HG02798 (cell line): ENCODE results near the gene ONECUT1.
"Not testable (repeated sequence)": the region's sequence is repeated elsewhere in the genome, so short reads cannot be mapped to it uniquely, and the experiment has no call there.

Experiments
- ATAC-seq: cut with Tn5 transposase; IDR thresholded peaks from one replicate; pipeline ENCODE4 v1.9.1; 2021; ENCODE audit warnings: mild to moderate bottlenecking; ENCODE audit not compliant: unreplicated experiment, poor library complexity

The ONECUT1 gene

DNA sequence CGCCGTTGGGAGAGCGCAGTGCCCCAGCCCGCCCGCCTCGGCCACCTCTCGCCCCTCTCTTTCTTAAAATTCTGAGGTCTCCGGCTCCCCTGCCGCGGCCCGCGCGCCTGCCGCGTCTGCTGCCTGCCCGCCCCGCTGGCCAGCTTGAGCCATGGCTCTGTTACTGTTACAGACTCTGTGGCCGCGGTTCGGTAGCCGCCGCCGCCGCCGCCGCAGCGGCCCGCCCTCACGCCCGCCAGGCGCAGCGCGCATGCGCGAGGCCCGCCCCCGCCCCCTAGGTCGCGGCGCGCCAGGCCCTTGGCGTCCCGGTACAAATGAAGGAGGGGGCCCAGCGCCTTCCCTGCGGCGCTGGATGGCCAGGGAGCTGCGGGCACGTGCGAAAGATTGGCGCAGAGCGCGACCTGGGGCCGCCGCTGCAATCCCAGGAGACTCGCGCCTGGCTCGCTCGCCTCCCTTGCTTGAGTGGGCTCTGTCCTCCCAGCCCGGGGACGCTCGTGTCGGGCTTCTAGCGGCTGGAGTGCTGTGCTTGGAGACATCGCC is at the start of gene ONECUT1:
ONECUT1 (minus strand) TSS at position 168 of the 540 bp plus-strand sequence. CDS start 452 bp downstream, outside the sequence.
- peak; percentile 83 for ATAC-seq

DNA sequence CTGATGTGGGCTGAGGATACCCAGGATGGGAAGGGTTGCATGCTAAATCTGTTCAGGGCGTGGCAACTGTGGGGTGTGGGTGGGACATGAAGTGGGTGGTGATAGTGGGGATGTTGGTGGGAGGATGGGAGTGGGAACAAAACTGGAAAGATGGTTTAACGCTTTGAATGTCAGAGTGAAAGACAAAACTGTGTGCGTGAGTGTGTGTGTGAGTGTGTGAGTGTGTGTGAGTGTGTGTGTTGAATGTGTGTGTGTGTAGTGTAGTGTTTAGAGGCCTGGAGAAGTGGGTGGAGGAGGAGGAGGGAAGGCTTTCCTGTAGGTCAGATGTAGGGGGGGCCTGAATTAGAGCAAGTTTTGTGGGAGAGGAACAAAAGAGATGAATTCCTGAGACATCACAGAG is 44.2 kb upstream of the ONECUT1 start:
- ATAC-seq = no peak

- not testable (repeated sequence) for ATAC-seq
Measured at GRCh38 chr15:52824169-52824942, 34.2 kb upstream of the ONECUT1 start.

DNA sequence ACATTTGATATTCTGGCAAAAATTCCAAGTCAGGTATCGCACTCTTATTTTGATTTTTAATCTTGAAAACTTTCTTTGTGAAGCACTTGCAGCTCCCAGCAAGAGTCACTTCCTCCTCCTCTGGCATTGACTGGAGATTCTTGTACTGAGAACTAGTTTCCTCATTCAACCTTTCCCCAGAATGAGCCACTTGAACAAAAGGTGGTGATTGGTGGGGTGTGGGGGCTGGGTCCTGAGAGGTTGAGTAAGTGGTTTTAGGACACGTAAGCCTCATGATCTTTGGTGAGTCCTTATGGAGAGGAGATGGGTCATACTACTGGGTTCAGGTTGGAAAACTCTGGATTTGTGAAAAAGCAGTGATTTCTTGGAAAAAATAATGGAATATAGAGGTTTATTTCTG is 32.3 kb upstream of the ONECUT1 start:
- no peak for ATAC-seq

GRCh38 chr15:52819253-52819652 is 29.1 kb upstream of the ONECUT1 start:
- ATAC-seq = no peak

- not testable (repeated sequence) for ATAC-seq
Measured at GRCh38 chr15:52815899-52816298, 25.8 kb upstream of the ONECUT1 start.

DNA sequence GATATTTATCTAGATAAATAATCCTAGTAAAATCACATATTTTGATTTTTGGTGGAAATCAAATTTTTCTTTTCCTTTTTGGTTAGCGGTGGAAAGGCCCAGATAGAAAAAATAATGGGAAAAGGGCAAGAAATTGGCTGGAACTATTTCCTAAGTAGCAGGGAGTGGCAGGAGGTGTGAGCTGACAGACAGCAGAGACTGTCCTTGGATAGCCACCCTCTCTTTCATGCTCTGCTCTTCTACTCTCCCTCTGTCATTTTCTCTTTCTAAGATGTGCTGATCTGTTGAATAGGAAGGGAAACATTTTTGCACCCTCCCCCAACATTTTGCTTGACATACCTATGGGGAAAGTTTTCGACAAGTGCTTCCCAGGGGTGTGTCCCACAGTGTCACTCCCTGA is 18.9 kb upstream of the ONECUT1 start:
- ATAC-seq = no peak

GRCh38 chr15:52808441-52808840 is 18.3 kb upstream of the ONECUT1 start:
- no peak for ATAC-seq

DNA sequence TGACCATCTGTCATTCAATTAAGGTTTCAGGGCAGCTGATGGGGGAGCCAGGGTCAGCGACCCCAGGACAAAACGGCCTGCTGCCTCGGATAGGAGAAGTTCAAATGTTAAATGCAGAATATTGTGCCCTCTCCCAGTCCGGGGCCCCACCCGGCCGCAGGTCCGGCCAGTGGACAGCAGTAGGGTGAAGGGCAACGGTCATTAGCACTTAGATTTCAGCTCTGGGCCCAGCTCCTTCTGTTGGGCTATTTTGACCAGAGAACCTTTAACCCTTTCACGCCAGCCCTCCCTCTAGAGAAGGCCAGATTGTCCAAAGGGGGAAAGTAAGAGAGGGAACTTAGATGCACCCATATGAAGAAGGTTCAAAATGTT is 16.1 kb upstream of the ONECUT1 start:
- ATAC-seq = no peak

GRCh38 chr15:52805351-52806283 is 15.5 kb upstream of the ONECUT1 start:
- ATAC-seq = no peak

DNA sequence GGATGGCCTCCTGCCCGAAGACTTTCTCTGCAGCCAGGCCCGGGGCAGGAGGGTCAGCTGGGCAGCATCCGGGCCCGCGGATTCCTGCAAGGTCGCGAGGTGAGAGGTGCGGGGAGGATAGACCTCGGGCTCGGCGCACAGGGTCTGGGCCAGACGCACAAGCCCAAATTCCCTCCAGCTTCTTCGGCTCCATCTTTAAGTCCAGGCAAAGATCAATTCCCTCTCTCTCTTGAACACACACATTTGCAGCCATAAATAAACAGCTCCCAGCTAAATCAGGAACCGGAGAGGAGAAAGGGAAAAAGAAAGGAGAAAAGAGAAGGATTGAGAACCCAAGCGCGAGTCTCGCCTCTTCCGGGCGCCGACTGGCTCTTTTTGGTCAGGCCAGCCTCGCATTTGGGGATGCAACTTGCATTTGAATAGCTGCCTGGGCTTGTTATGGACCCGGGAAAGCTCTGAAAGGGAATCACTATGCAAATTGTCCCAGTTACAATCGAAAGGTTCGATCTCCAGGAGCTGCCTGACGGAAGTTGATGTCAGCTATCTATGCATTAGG is 14.5 kb upstream of the ONECUT1 start:
- no peak for ATAC-seq

DNA sequence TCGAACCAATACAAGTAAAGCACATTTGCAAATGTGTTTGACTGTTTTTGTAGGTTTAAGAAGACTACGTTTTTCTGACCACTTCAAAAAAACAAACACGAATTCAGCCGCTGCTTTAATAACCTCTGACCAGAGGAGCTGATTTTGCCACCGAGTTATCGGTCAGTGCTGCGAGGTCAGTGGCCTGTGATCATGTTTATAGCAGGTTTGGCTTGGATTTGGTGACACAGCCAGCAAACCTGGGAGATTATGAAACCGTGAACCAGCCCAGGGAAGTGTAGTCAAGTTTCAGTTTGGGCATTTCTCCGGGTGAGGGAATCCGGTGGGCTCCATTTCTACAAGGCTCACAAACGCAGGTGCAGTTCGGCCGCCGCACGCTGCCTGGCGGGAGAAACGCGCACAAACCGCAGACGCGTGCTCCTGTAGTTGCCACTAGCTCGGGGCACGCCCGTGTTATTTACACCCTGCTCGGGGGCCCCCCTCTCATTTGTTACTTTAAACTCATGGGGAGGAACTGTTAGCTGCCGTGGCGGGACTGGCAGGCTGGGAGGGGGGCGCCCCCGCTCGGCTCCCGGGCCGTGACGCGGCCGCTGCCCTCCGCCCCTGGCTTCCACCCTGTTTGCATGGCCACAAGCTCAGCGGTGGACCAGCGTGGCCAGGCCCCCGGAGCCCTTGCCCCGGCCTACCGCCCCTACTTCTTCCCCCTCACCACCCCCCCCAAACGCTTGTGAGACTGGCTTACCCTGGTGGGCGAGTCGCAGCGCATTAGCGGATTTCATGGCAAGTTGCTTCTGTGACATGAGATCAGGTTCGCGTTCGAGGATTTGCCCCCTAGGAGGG is 13.6 kb upstream of the ONECUT1 start:
- ATAC-seq = no peak

GRCh38 chr15:52803108-52803466 is 13.0 kb upstream of the ONECUT1 start:
- no peak for ATAC-seq

DNA sequence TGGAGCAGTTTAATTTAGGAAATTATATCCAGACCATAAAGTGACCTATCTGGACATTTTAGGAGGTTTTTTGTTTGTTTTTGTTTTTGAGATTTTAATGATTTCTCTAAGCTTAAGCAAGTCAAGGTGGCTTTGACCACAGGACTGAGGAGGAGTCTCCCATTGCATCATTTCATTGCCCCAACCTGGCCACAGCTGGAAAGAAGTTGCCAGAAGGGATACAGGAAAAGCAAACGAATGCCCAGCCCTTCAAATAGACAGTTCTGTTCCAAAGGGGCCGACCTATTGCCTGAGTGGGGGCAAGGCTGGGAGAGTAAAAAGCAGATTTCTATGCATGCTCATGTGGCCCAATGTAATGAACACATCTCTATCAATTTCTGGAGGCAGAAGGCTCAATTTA is 12.0 kb upstream of the ONECUT1 start:
- no peak for ATAC-seq

GRCh38 chr15:52801748-52802085 is 11.6 kb upstream of the ONECUT1 start:
- no peak for ATAC-seq

DNA sequence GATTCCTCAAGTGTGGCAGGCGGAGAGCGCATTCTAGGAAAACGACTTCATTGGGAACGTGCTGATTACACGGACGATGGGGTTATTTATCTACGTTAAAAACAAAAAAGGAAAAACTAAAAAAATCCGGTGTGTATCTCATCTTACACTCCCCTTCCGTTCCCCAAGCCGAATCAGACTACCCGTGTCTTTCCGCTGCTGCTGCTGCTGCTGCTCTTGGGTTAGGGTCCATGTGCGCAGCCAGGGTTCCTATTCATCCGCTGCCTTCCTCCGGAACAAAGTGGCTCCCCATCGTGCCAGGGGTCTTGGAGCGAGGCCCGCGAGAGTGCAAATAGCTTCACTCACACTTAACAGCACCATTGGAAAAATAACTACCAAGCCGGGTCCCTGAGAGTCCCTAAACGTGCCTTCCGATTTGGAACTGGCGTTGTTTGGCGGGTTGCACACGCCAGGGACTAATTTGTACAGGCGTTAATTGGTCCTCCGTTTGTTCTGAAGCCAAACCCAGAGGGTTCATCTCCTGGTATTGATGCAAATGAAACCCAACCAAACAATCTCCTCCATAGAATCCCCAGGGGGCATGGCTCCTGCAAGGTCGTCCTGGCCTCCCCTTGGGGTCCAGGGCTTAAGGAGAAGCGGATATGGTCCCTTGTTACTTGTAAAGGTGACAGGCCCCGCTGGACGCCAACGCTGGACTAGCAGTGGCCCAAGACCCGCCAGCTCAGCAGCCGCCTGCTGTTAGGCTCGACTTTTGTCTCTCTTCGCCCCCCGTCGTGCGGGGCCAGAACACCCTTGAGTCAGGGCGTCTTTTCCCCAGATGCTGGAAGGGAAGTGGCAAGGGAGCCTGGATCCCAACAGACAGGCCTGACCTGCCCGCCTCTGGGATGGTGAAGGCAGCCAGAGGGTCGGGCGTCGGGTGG is 11.0 kb upstream of the ONECUT1 start:
- ATAC-seq = no peak

GRCh38 chr15:52799145-52799811 is 9.1 kb upstream of the ONECUT1 start:
- ATAC-seq = no peak

- no peak for ATAC-seq
Measured at GRCh38 chr15:52798529-52799101, 8.5 kb upstream of the ONECUT1 start.
